ENCODE results near the gene WASHC1. TPM values are rescaled to one million over a fixed set of nuclear protein-coding genes. Genes with fewer than 3 reads are reported as not detected.

WASHC1 gene
- total RNA-seq, 2 donors from 2014 or later = 11.8 to 21.2 TPM

Other genes with a start within 250 kb of the WASHC1 start
- gene FOXD4, start 89.0 kb upstream of the WASHC1 start, total RNA-seq = under 1 TPM in 1 of 2 donors, not detected in 1; 0.38 TPM
- 10 to 100 TPM; 28.5 to 34.8 TPM for gene ZNG1A, start 149.6 kb upstream of the WASHC1 start, total RNA-seq
- gene DOCK8, start 185.4 kb upstream of the WASHC1 start, total RNA-seq = 100 to 1,000 TPM; 199 to 213 TPM